H9 (cell line): ENCODE measurements around the gene GFOD2. TPM values are rescaled to one million over a fixed set of nuclear protein-coding genes. Genes with fewer than 3 reads are reported as not detected.

Experiments
- DNase-seq: peaks from one replicate; pipeline ENCODE4 v3.0.0-alpha.2; 2017
- H2AFZ ChIP-seq: one replicate; pipeline ENCODE4 v1.6.1; 2013; ENCODE audit warnings: mild to moderate bottlenecking, low read length, control low read depth, moderate library complexity
- H2AK5ac ChIP-seq: 2 replicates; pipeline ENCODE4 v1.6.1; 2013; ENCODE audit warnings: low read length, control low read depth, mixed read lengths; ENCODE audit not compliant: insufficient read length
- H2BK120ac ChIP-seq: one replicate; pipeline ENCODE4 v1.6.1; 2013; ENCODE audit warnings: low read depth, mild to moderate bottlenecking, low read length, control low read depth, inconsistent platforms; ENCODE audit not compliant: poor library complexity, severe bottlenecking
- H2BK12ac ChIP-seq: 2 replicates; pipeline ENCODE4 v1.6.1; 2013; ENCODE audit warnings: low read length, control low read depth, mixed read lengths, low read depth; ENCODE audit not compliant: insufficient read length
- H2BK15ac ChIP-seq: 2 replicates; pipeline ENCODE4 v1.6.1; 2013; ENCODE audit warnings: low read depth, low read length, control low read depth
- H2BK20ac ChIP-seq: one replicate; pipeline ENCODE4 v1.6.1; 2013; ENCODE audit warnings: low read depth, mild to moderate bottlenecking, low read length, control low read depth, inconsistent platforms; ENCODE audit not compliant: poor library complexity, severe bottlenecking
- H2BK5ac ChIP-seq: 2 replicates; pipeline ENCODE4 v1.6.1; 2013; ENCODE audit warnings: low read length, control low read depth, mixed read lengths; ENCODE audit not compliant: insufficient read length
- H3K14ac ChIP-seq: 2 replicates; pipeline ENCODE4 v1.6.1; 2013; ENCODE audit warnings: low read length, control low read depth; ENCODE audit not compliant: insufficient read depth
- H3K18ac ChIP-seq: 2 replicates; pipeline ENCODE4 v1.6.1; 2013; ENCODE audit warnings: low read depth, mild to moderate bottlenecking, mixed read lengths, low read length, control low read depth; ENCODE audit not compliant: insufficient read length
- H3K23ac ChIP-seq: 2 replicates; pipeline ENCODE4 v1.6.1; 2013; ENCODE audit warnings: low read length, control low read depth, mixed read lengths, low read depth; ENCODE audit not compliant: insufficient read length
- H3K23me2 ChIP-seq: 2 replicates; pipeline ENCODE4 v1.6.1; 2013; ENCODE audit warnings: low read depth, mild to moderate bottlenecking, mixed read lengths, low read length, control low read depth; ENCODE audit not compliant: insufficient read length, poor library complexity, severe bottlenecking
- H3K27ac ChIP-seq: 2 replicates; pipeline ENCODE4 v1.5.1; 2013; ENCODE audit warnings: low read length, control low read depth, mixed read lengths, low read depth; ENCODE audit not compliant: insufficient read length
- H3K27me3 ChIP-seq: 2 replicates; pipeline ENCODE4 v1.6.1; 2013; ENCODE audit warnings: low read length, control low read depth, inconsistent platforms; ENCODE audit not compliant: insufficient read depth
- H3K4ac ChIP-seq: 2 replicates; pipeline ENCODE4 v1.6.1; 2013; ENCODE audit warnings: low read depth, mild to moderate bottlenecking, control low read depth, inconsistent platforms, low read length, moderate library complexity
- H3K4me1 ChIP-seq: 2 replicates; pipeline ENCODE4 v1.6.1; 2013; ENCODE audit warnings: low read length, control low read depth, inconsistent platforms; ENCODE audit not compliant: insufficient read depth
- H3K4me2 ChIP-seq: 2 replicates; pipeline ENCODE4 v1.6.1; 2013; ENCODE audit warnings: low read length, control low read depth, mixed read lengths; ENCODE audit not compliant: insufficient read length, insufficient read depth
- H3K56ac ChIP-seq: 2 replicates; pipeline ENCODE4 v1.6.1; 2013; ENCODE audit warnings: low read depth, mild to moderate bottlenecking, mixed read lengths, low read length, control low read depth; ENCODE audit not compliant: insufficient read length
- H3K79me1 ChIP-seq: 2 replicates; pipeline ENCODE4 v1.6.1; 2013; ENCODE audit warnings: low read depth, mild to moderate bottlenecking, moderate library complexity, low read length, control low read depth, inconsistent platforms; ENCODE audit not compliant: insufficient read depth, poor library complexity, severe bottlenecking
- H3K79me2 ChIP-seq: 2 replicates; pipeline ENCODE4 v1.6.1; 2013; ENCODE audit warnings: low read length, control low read depth, inconsistent platforms; ENCODE audit not compliant: insufficient read depth
- H3K9ac ChIP-seq: 2 replicates; pipeline ENCODE4 v1.6.1; 2013; ENCODE audit warnings: low read length, control low read depth, mixed read lengths; ENCODE audit not compliant: insufficient read length; ENCODE audit errors: extremely low read depth
- H3K9me3 ChIP-seq: one replicate; pipeline ENCODE4 v1.6.1; 2013; ENCODE audit warnings: low read depth, low read length, inconsistent platforms; ENCODE audit not compliant: control insufficient read depth
- H3T11ph ChIP-seq: one replicate; pipeline ENCODE4 v1.6.1; 2013; ENCODE audit warnings: mild to moderate bottlenecking, low read length, control low read depth, inconsistent platforms
- H4K20me1 ChIP-seq: one replicate; pipeline ENCODE4 v1.6.1; 2013; ENCODE audit not compliant: control insufficient read depth, insufficient read length, insufficient read depth
- H4K5ac ChIP-seq: 2 replicates; pipeline ENCODE4 v1.6.1; 2013; ENCODE audit warnings: low read depth, mild to moderate bottlenecking, mixed read lengths, low read length, control low read depth; ENCODE audit not compliant: insufficient read length
- H4K8ac ChIP-seq: replicated peaks from 2 replicates; pipeline ENCODE4 v1.6.1; 2013; ENCODE audit warnings: low read length, control low read depth, mixed read lengths, low read depth; ENCODE audit not compliant: insufficient read length
- H4K91ac ChIP-seq: 2 replicates; pipeline ENCODE4 v1.6.1; 2013; ENCODE audit warnings: low read depth, mild to moderate bottlenecking, moderate library complexity, mixed read lengths, low read length, control low read depth; ENCODE audit not compliant: insufficient read length
- H3K27ac Mint-ChIP-seq, 3 experiments: 2 replicates in 2 of 3; 3 replicates in 1 of 3; pipeline ENCODE4 v1.8.0; 2020 to 2021; ENCODE audit warnings: mixed read lengths in 3 of 3, mild to moderate bottlenecking in 1 of 3, moderate library complexity in 1 of 3
- H3K27me3 Mint-ChIP-seq: 2 replicates; pipeline ENCODE4 v1.8.0; 2021; ENCODE audit warnings: low read depth, mild to moderate bottlenecking, moderate library complexity, mixed read lengths
- H3K36me3 Mint-ChIP-seq, 3 experiments: 2 replicates in 2 of 3; 3 replicates in 1 of 3; pipeline ENCODE4 v1.8.0; 2020 to 2021; ENCODE audit warnings: low read depth in 3 of 3, mixed read lengths in 3 of 3; ENCODE audit not compliant: insufficient read depth in 1 of 3
- H3K4me1 Mint-ChIP-seq, 2 experiments: 2 replicates each; pipeline ENCODE4 v1.8.0; 2020; ENCODE audit warnings: mixed read lengths in 2 of 2
- H3K4me3 Mint-ChIP-seq, 2 experiments: 2 replicates in 1 of 2; 3 replicates in 1 of 2; pipeline ENCODE4 v1.8.0; 2020 to 2021; ENCODE audit warnings: mild to moderate bottlenecking in 2 of 2, mixed read lengths in 2 of 2, moderate library complexity in 1 of 2
- H3K9me3 Mint-ChIP-seq, 2 experiments: 2 replicates in 1 of 2; 3 replicates in 1 of 2; pipeline ENCODE4 v1.8.0; 2020; ENCODE audit warnings: mild to moderate bottlenecking in 2 of 2, mixed read lengths in 2 of 2, moderate library complexity in 1 of 2
- CTCF ChIP-seq: fragments of 200-600 bp; sonication (generic); conservative IDR thresholded peaks from 3 replicates; pipeline ENCODE4 v1.8.0; 2021; ENCODE audit warnings: antibody characterized with exemption, mild to moderate bottlenecking
- WGBS: extraction: QIAGEN DNeasy Blood & Tissue Kit; methylation state at CpG from one replicate; pipeline ENCODE4 v1.1.7; 2013; ENCODE audit warnings: missing lambda C conversion rate, low lambda C conversion rate, mixed read lengths; ENCODE audit not compliant: insufficient read length; ENCODE audit errors: extremely low coverage; 5-methylcytosine and 5-hydroxymethylcytosine counted together
- total RNA-seq: library from RNA; stranded (reverse); gene quantifications from 2 replicates; pipeline ENCODE4 v1.2.1, GENCODE V29; 2021

Gene GFOD2
- total RNA-seq, 1 experiment from 2014 or later = 21.8 TPM

GRCh38 chr16:67764158-67764667, 45.1 kb upstream of the GFOD2 start:
- H3K23me2 ChIP-seq = no peaks in the 10 kb centered on the region
- DNase-seq = no peak
- no peak overlapping the region for H4K5ac ChIP-seq
- no peak overlapping the region for H3K56ac ChIP-seq
- no peak overlapping the region for H2AK5ac ChIP-seq
- no peaks in the 10 kb centered on the region for H3K9me3 ChIP-seq
- H2BK15ac ChIP-seq = no peak overlapping the region
- no peaks in the 10 kb centered on the region for H3K27me3 ChIP-seq
- TF ChIP-seq CTCF = no peak
- no peak overlapping the region for H3K9ac ChIP-seq
- H2BK5ac ChIP-seq = no peak overlapping the region
- no peak overlapping the region for H3K4me2 ChIP-seq
- no peak overlapping the region for H3K23ac ChIP-seq
- H3K4ac ChIP-seq = no peak overlapping the region
- no peak overlapping the region for H2BK120ac ChIP-seq
- Mint-ChIP-seq H3K4me3 (no peak overlapping the region), H3K9me3 (no peaks in the 10 kb centered on the region), H3K4me1 (0 out of 4 replicates have a peak, but pooled peaks cover 0 to 3% of the 10 kb centered on the region in 2 experiments), H3K27ac (peak overlapping the region in 2 of 3 experiments; percentile 4 to 73; a peak in 1 of 7 replicates), H3K27me3 (no peaks in the 10 kb centered on the region), H3K36me3 (peaks cover 0 to 9% (median 0%) of the 10 kb centered on the region in 3 experiments; a peak in 4 of 7 replicates)
- no peak overlapping the region for H4K8ac ChIP-seq
- no peak overlapping the region for H2AFZ ChIP-seq
- no peak overlapping the region for H3T11ph ChIP-seq
- H3K14ac ChIP-seq = no peak overlapping the region
- H3K79me1 ChIP-seq = no peaks in the 10 kb centered on the region
- no peak overlapping the region for H3K18ac ChIP-seq
- H3K4me1 ChIP-seq = no peaks in the 10 kb centered on the region
- WGBS = no CpG with 5 or more reads among the region's 7 CpGs
- H2BK12ac ChIP-seq = no peak overlapping the region
- no peaks in the 10 kb centered on the region for H4K20me1 ChIP-seq
- H4K91ac ChIP-seq = no peak overlapping the region
- H3K79me2 ChIP-seq = no peaks in the 10 kb centered on the region
- H3K27ac ChIP-seq = no peak overlapping the region
- H2BK20ac ChIP-seq = no peak overlapping the region
